GM18870 (cell line): ENCODE data around the gene ADGRD2.

Experiments
- ATAC-seq: cut with Tn5 transposase; IDR thresholded peaks from one replicate; pipeline ENCODE4 v1.9.1; 2021; ENCODE audit warnings: moderate library complexity; ENCODE audit not compliant: unreplicated experiment

Gene ADGRD2

GRCh38 chr9:124429530-124429867 lies 20.8 kb upstream of the ADGRD2 start:
- ATAC-seq, result no peak

- no peak for ATAC-seq
Observed at GRCh38 chr9:124436320-124436719, 13.9 kb upstream of the ADGRD2 start.

GRCh38 chr9:124437086-124437485 lies 13.2 kb upstream of the ADGRD2 start:
- ATAC-seq, result no peak

- ATAC-seq, result no peak
Observed at GRCh38 chr9:124438091-124438490, 12.2 kb upstream of the ADGRD2 start.

GRCh38 chr9:124439086-124439485 lies 11.2 kb upstream of the ADGRD2 start:
- no peak for ATAC-seq

GRCh38 chr9:124439686-124440243 lies 10.5 kb upstream of the ADGRD2 start:
- ATAC-seq, result no peak

- no peak for ATAC-seq
Observed at GRCh38 chr9:124440786-124441185, 9.5 kb upstream of the ADGRD2 start.

- ATAC-seq, result no peak
Observed at GRCh38 chr9:124441291-124441690, 9.0 kb upstream of the ADGRD2 start.

GRCh38 chr9:124442379-124442778 lies 7.9 kb upstream of the ADGRD2 start:
- no peak for ATAC-seq

- no peak for ATAC-seq
Observed at GRCh38 chr9:124442826-124443225, 7.4 kb upstream of the ADGRD2 start.

GRCh38 chr9:124443625-124444024 lies 6.6 kb upstream of the ADGRD2 start:
- no peak for ATAC-seq

GRCh38 chr9:124444166-124444565 lies 6.1 kb upstream of the ADGRD2 start:
- ATAC-seq, result no peak

GRCh38 chr9:124447297-124447661 lies 3.0 kb upstream of the ADGRD2 start:
- ATAC-seq, result no peak

GRCh38 chr9:124448019-124448418 lies 2.2 kb upstream of the ADGRD2 start:
- ATAC-seq, result no peak

- ATAC-seq, result no peak
Observed at GRCh38 chr9:124449381-124450151, 685 bp upstream of the ADGRD2 start.

- no peak for ATAC-seq
Observed at GRCh38 chr9:124450931-124451661, 845 bp downstream of the ADGRD2 start.

GRCh38 chr9:124452326-124452725 lies 2.1 kb downstream of the ADGRD2 start:
- ATAC-seq, result no peak

- no peak for ATAC-seq
Observed at GRCh38 chr9:124452841-124453585, 2.8 kb downstream of the ADGRD2 start.

GRCh38 chr9:124453586-124454191 lies 3.4 kb downstream of the ADGRD2 start:
- no peak for ATAC-seq

- no peak for ATAC-seq
Observed at GRCh38 chr9:124454296-124454695, 4.0 kb downstream of the ADGRD2 start.

- ATAC-seq, result no peak
Observed at GRCh38 chr9:124454791-124455443, 4.7 kb downstream of the ADGRD2 start.
